GM21526 (cell line): Measurements from ENCODE around the gene PEX11B.

ENCODE experiments used
- ATAC-seq: cut with Tn5 transposase; IDR thresholded peaks from one replicate; pipeline ENCODE4 v1.9.1; 2021; ENCODE audit warnings: moderate library complexity; ENCODE audit not compliant: unreplicated experiment, low FRiP score

The PEX11B gene

GRCh38 chr1:145877923-145878486 lies 40.5 kb downstream of the PEX11B start:
- ATAC-seq = no peak

DNA sequence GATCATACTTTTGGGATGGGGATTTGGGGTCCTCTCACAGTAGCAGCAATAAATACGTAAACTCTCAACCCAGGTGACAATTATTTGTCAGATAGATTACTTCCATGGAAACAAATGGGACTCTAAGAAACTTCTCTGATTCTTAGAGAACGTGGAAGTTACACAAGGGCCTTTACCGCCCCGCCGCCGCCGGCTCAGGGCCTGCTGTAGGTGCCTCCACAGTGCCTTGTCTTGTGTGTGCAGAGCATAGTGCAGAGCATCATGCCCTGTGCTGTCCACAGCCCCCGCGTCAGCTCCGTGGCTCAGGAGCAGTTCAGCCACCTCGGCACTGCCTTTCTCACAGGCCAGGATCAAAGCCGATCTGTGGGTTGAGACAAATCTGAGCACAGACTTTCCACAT lies 43.9 kb downstream of the PEX11B start:
- ATAC-seq = no peak

DNA sequence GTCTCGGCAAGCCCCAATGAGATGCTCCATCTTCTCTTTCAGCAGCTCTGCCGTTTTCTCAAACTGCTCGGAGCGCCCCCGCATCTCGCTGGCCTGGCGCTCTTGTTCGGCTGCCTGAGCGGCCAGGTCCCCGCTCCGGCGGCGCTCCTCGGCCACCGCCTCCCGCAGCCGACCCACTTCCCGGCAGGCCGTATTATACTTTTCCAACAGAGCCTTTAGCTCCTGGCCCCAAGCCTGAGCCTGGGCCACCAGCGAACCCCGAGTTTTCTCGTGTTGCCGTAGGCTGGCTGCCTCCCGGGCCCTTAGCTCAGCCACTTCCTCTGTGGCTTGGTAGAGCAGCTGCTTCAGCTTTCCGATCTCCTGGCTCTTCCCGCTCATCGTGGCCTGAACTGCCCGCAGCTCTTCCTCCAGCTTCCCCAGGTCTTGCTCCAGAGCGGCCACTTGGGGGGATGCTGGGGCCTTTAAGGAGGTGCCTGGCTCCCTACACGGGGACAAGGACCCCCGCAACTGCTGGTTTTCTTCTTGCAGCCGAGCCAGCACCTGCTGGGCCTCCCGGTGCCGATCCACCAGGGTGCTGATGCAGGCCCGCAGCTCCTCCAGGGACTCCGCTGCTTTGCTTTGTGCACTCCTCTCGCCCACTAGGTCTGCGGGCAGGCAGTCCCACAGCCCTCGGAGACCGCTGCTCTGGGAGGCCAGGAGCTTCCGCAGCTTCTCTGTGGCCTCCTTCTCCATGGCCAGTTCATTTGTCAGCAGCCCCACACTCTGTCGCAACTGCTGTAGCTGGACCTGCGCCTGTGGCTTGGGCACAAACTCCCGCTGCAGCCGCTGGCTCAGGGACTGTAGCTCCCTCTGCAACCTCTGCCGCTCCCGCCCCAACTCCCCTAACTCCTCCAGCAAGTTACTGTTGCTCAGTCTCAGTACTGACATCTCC lies 46.3 kb downstream of the PEX11B start:
- ATAC-seq = no peak

GRCh38 chr1:145868232-145868631 lies 50.3 kb downstream of the PEX11B start:
- no peak for ATAC-seq

- no peak for ATAC-seq
Observed at GRCh38 chr1:145863282-145864018, 55.1 kb downstream of the PEX11B start.
